HG03575 (cell line): ENCODE data around the gene NAV2.
"Not testable (repeated sequence)": the region's sequence is repeated elsewhere in the genome, so short reads cannot be mapped to it uniquely, and the experiment has no call there.

Source experiments
- ATAC-seq: cut with Tn5 transposase; IDR thresholded peaks from one replicate; pipeline ENCODE4 v1.9.1; 2021; ENCODE audit not compliant: unreplicated experiment, insufficient number of reproducible peaks, low FRiP score; ENCODE audit errors: extremely low read depth

Gene NAV2

DNA sequence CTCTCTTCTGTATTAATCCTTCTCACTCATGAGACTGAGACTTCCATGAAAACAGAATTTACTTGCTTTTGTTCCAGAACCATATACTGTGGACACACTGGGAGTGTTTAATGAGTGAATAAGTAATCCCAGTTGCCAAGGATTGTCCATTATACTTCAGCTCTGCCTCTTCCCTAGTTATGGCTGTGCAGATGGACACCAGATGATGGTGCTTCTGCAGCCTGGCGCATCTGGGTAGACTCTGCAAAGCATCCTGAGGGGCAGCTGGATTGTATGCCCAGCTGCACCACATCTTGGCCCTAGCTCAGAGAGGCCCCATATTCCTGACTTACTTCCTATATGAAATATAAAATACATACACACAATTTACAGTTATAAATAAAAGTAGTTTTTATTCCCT, 404.2 kb downstream of the NAV2 start:
- no peak for ATAC-seq

GRCh38 chr11:20117291-20117690, 404.7 kb downstream of the NAV2 start:
- no peak for ATAC-seq

- ATAC-seq = no peak
These were observed 405.6 kb downstream of the NAV2 start for GRCh38 chr11:20118209-20118608.

DNA sequence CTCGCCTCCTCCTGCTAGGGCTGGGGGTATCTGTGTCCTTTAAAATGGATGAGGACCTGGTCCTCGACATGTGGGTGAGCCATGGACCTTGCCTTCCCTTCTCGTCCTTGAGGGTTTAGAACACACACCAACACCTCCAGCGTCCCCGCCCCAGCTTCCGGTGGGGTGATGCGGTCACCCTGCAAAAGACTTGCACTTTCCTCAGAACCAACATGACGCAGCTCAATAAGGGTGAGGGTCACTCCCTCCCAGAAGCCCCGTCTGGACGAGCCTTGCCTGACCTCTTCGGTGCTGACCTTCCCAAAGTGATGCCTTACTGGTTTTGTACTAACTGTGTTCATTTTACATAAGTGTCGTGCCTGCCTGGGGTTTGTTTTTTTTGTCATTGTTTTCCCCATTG, 406.7 kb downstream of the NAV2 start:
- no peak for ATAC-seq

DNA sequence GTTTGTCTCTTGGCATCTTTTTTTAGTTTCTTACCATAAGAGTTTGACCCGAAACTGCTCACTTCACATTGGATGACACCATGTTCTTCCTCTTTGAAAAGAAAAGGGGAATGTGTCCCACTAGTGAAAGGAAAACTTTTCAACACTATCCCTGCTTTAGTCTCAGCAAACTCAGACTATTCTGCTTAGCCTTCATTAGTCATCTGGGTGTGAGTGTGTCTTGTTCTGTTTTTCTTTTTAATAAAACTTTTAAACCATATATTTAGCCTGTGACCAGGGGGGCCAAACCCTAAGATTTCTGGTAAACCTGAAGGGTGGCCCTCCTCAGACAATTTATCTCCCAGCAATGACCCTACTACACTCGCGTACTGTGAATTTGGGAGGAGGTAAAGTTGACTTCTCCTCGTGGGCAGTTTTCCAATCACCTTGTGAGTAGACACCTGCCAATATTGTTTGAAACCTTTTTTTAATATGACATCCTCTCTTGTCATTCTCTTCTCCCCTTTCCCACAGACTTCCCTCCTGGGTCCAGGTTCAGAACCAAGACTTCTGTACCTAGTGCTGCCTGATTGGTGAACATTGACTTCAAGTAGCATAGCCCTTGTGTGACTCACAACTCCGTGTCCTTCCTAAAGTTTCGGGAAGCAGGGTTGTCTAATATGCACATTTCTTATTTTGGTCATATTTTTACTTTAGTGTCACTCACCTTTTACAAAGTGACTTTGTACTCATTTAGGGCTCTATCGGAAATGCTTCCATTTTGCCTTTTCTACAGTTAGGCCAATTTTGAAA, 407.7 kb downstream of the NAV2 start:
- no peak for ATAC-seq

DNA sequence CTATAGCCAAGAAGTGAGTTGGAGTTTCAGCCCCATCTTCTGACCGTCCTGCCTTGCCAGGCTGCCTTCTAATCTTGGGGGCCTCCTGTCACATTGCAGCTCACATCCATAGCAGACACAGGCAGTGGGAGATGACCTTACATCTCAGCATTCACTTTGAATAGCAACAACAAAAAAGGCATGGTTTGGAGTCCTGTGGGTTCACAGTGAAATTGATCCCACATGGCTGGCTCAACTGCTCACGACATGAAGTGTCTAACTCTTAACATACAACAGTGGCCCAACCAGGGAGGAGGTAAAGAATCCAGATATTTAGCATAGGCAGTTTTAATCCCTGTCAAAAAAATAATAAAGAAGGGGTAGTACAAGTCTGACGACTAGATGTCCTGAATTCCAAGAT, 409.5 kb downstream of the NAV2 start:
- no peak for ATAC-seq

DNA sequence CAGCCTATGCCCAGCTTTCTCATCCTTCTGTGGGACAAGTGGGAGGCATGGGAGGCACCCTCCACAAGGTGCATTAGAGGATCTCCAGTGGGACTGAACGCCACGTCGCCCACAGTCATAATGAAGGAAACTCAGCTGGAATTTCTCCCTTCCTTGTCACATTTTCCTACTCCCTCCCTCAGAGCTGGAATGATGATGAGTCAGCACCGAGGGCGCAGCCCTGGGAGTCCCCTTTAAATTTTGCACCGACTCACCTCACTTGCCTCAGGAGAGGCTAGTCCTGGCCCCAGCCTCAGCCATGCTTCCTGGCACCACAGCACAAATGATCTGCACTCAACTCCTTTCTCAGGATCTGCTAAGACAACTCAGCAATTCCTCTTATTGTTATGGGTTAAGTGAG, 413.3 kb downstream of the NAV2 start:
- ATAC-seq = no peak

DNA sequence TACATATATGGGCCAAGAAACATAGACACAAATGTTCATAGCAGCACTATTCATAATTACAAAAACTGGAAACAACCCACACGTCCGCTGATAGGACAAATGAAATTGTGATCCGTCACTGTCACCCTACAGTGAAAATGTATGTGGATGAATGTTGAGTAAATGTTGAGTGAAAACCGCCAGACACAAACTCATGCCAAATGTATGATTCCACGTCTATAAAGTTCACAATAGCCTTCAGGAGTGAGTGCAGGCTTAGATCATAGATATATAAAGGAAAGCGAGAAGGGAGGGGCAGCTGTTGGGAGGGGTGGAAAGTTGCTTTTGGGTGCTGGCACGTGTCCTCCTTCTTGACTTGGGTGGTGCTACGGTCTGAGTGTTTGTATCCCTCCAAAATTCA, 414.1 kb downstream of the NAV2 start:
- no peak for ATAC-seq

DNA sequence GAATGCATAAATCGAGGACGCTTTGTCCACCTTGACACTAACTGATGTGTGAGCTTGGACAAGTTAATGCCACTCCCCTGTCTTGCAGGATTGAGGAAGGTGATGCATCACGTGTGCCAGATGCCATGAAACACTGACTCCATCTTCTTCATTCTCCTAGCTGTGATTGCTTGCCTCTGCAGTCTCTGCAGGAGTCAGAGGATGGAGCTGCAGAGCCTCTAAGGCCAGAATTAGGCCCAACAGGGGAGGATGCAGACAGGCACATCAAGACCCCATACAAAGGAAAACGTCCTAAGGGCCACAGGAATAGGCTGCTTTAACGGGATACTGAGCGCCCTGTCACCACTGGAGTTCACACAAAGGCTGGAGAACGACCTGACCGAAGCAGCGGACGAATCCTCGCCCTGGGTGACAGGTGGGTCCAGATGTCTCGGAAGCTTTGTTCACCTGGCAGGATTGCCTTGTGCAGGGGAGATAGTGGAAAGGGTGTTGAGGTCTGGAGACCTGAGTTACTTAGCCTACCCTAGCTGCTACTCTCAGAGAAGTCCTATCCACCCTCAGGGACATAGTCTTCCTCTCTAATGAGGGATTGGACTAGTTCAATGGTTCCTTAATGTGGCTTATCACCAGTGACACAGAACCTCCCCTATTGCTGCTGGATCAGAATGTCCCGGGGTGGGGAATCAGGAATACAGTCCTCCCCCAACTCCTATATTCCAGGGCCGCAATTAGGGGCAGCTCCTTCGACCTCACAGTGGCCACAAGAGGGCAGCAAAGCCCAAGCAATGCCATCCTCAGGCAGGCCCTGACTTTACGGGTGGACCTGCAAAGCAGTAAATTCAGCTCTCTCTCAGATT, 415.3 kb downstream of the NAV2 start:
- ATAC-seq = peak; percentile 69

DNA sequence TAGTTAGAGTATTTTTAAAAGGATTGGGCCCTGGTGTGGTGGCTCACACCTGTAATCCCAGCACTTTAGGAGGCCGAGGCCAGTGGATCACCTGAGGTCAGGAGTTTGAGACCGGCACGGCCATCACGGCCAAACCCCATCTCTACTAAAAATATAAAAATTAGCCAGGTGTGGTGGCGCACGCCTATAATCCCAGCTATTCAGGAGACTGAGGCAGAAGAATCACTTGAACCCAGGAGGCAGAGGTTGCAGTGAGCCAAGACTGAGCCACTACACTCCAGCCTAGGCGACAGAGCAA, 415.8 kb downstream of the NAV2 start:
- ATAC-seq = not testable (repeated sequence)

- no peak for ATAC-seq
These were observed 417.0 kb downstream of the NAV2 start for GRCh38 chr11:20129665-20130064.

- no peak for ATAC-seq
These were observed 419.4 kb downstream of the NAV2 start for GRCh38 chr11:20131788-20132666.

DNA sequence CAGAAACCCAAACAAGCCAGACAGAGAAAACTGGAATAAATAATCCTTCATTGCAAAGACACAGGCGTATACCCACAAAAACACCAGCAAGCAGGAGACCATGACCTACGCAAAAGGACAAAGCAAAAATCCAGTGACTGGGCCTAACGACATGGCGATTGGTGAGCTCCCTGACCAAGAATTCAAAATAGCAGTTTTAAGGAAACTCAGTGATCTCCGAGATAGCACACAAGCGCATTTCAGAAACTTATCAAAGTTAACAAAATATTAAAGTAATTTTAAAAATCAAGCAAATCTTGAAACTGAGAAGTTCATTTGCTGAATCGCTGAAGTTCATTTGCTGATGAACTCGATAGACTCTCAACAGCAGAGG, 420.0 kb downstream of the NAV2 start:
- ATAC-seq = no peak

GRCh38 chr11:20134991-20135736, 422.5 kb downstream of the NAV2 start:
- ATAC-seq = no peak

DNA sequence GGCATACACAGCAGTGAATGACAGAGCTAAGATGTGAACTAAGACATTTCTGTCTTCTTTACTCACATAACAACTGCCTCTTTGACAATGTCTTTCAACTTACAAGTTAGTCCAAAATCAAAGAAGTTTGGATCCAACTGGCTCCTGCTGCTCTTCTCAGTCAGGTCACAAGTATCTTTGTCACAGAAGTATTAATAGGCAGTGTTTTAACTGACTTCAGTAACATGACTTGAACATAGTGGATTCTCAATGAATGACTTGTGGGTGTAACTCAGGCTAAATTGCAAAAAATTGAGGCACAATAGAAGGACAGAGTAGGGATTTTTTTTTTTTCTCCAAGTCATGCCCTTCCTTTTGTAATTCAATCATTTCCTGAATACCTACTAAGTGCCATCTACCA, 425.0 kb downstream of the NAV2 start:
- ATAC-seq = no peak

- no peak for ATAC-seq
These were observed 426.1 kb downstream of the NAV2 start for GRCh38 chr11:20138707-20139106.

- ATAC-seq = no peak
These were observed 441.7 kb downstream of the NAV2 start for GRCh38 chr11:20154381-20154780.

DNA sequence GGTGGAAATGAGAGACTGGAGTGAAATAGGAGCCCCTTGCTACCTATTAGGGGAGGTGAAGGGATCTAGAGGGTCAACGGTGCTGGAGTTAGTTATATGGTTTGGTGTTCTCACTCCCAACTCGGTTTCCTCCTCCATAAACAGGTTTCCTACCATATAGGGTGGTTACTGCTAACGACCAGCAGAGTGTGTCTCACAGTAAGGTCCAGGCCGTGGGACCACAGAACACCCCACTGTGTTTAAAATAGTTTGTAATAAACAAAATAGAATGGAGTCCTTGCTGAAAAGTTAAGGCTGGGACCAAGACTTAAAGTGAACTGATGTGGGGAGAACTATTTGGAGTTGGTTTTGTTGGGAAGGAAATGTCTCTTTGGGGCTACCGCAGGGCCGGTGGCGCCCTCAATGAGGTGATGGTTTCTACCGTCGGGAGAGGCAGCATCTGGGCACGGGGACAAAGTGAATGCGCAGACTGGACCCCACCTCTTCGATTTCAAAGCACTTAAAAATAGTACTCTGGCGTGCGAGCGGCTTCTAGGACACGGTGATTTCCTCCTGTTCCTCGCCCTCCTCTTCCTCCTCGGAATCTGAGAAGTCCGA, 443.1 kb downstream of the NAV2 start:
- no peak for ATAC-seq
